Mesenchymal stem cell (in vitro differentiated cells and primary cell): ENCODE data around the gene MGAT4A.

Experiments
- DNase-seq: peaks from one replicate; pipeline ENCODE4 v3.0.0-alpha.2; 2013
- H2AFZ ChIP-seq: one replicate; pipeline ENCODE4 v1.6.1; 2013; ENCODE audit warnings: low read depth, mild to moderate bottlenecking, control low read depth, inconsistent platforms, low read length, moderate library complexity
- H2AK5ac ChIP-seq: 2 replicates; pipeline ENCODE4 v1.6.1; 2013; ENCODE audit warnings: low read length, moderate library complexity, mild to moderate bottlenecking, inconsistent platforms; ENCODE audit not compliant: severe bottlenecking
- H2BK120ac ChIP-seq: one replicate; pipeline ENCODE4 v1.6.1; 2013; ENCODE audit warnings: low read depth, mild to moderate bottlenecking, inconsistent platforms, low read length, moderate library complexity
- H2BK12ac ChIP-seq, 2 experiments: one replicate each; pipeline ENCODE4 v1.6.1; 2013; ENCODE audit warnings: inconsistent platforms in 2 of 2, low read length in 2 of 2, mild to moderate bottlenecking in 2 of 2, moderate library complexity in 2 of 2, control low read depth in 1 of 2
- H2BK15ac ChIP-seq: one replicate; pipeline ENCODE4 v1.6.1; 2013; ENCODE audit warnings: mild to moderate bottlenecking, low read depth, inconsistent platforms; ENCODE audit not compliant: poor library complexity, severe bottlenecking
- H2BK5ac ChIP-seq: 2 replicates; pipeline ENCODE4 v1.6.1; 2013; ENCODE audit warnings: low read depth, mild to moderate bottlenecking, low read length, control low read depth, inconsistent platforms; ENCODE audit not compliant: poor library complexity, severe bottlenecking
- H3K14ac ChIP-seq, 2 experiments: one replicate each; pipeline ENCODE4 v1.6.1; 2013; ENCODE audit warnings: inconsistent platforms in 2 of 2, low read length in 2 of 2, control low read depth in 1 of 2, mild to moderate bottlenecking in 1 of 2, moderate library complexity in 1 of 2
- H3K18ac ChIP-seq, 2 experiments: one replicate each; pipeline ENCODE4 v1.6.1; 2013; ENCODE audit warnings: inconsistent platforms in 2 of 2, low read length in 2 of 2, control low read depth in 1 of 2, low read depth in 1 of 2, mild to moderate bottlenecking in 1 of 2
- H3K23ac ChIP-seq, 2 experiments: one replicate each; pipeline ENCODE4 v1.6.1; 2013; ENCODE audit warnings: inconsistent platforms in 2 of 2, low read length in 2 of 2, mild to moderate bottlenecking in 2 of 2, moderate library complexity in 2 of 2, control low read depth in 1 of 2
- H3K27ac ChIP-seq: 2 replicates; pipeline ENCODE4 v1.5.1; 2013; ENCODE audit warnings: mild to moderate bottlenecking, moderate library complexity, low read length, control low read depth, inconsistent platforms; ENCODE audit not compliant: poor library complexity, severe bottlenecking
- H3K27me3 ChIP-seq, 2 experiments: 2 replicates each; pipeline versions ENCODE4 v1.6.1 to v1.7.0; 2013; ENCODE audit warnings: low read length in 2 of 2, mild to moderate bottlenecking in 2 of 2, moderate library complexity in 2 of 2, control low read depth in 1 of 2, inconsistent platforms in 1 of 2; ENCODE audit not compliant: control insufficient read depth in 1 of 2, insufficient read depth in 1 of 2
- H3K36me3 ChIP-seq, 2 experiments: 2 replicates each; pipeline versions ENCODE4 v1.6.1 to v1.7.0; 2013; ENCODE audit warnings: low read length in 2 of 2, control low read depth in 1 of 2, inconsistent platforms in 1 of 2, low read depth in 1 of 2, mild to moderate bottlenecking in 1 of 2; ENCODE audit not compliant: insufficient read depth in 2 of 2, control insufficient read depth in 1 of 2
- H3K4ac ChIP-seq, 2 experiments: one replicate each; pipeline ENCODE4 v1.6.1; 2013; ENCODE audit warnings: inconsistent platforms in 2 of 2, low read length in 2 of 2, mild to moderate bottlenecking in 2 of 2, moderate library complexity in 2 of 2, control low read depth in 1 of 2, low read depth in 1 of 2
- H3K4me1 ChIP-seq: 2 replicates; pipeline ENCODE4 v1.6.1; 2013; ENCODE audit warnings: low read depth, low read length, control low read depth; ENCODE audit not compliant: control insufficient read depth, insufficient read depth
- H3K4me2 ChIP-seq: 2 replicates; pipeline ENCODE4 v1.6.1; 2013; ENCODE audit warnings: low read length, mild to moderate bottlenecking, inconsistent platforms; ENCODE audit not compliant: poor library complexity, severe bottlenecking
- H3K4me3 ChIP-seq, 2 experiments: 2 replicates each; pipeline versions ENCODE4 v1.5.1 to v1.7.0; 2013; ENCODE audit warnings: low read length in 2 of 2, mild to moderate bottlenecking in 2 of 2, control low read depth in 1 of 2, low read depth in 1 of 2; ENCODE audit not compliant: insufficient read depth in 1 of 2
- H3K79me1 ChIP-seq: replicated peaks from 2 replicates; pipeline ENCODE4 v1.6.1; 2013; ENCODE audit warnings: mild to moderate bottlenecking, control low read depth, low read length, inconsistent platforms; ENCODE audit not compliant: poor library complexity, severe bottlenecking
- H3K9ac ChIP-seq: 2 replicates; pipeline ENCODE4 v1.7.0; 2013; ENCODE audit warnings: mild to moderate bottlenecking, low read length, moderate library complexity
- H3K9me3 ChIP-seq: 2 replicates; pipeline ENCODE4 v1.7.0; 2013; ENCODE audit warnings: mild to moderate bottlenecking, low read length; ENCODE audit not compliant: control insufficient read depth
- H4K8ac ChIP-seq: one replicate; pipeline ENCODE4 v1.6.1; 2013; ENCODE audit warnings: inconsistent platforms, mild to moderate bottlenecking, low read length, moderate library complexity
- H4K91ac ChIP-seq: one replicate; pipeline ENCODE4 v1.6.1; 2013; ENCODE audit warnings: mild to moderate bottlenecking, low read length, inconsistent platforms
- WGBS: methylation state at CpG from one replicate; pipeline ENCODE4 v1.1.7; 2013; ENCODE audit warnings: mixed read lengths; 5-methylcytosine and 5-hydroxymethylcytosine counted together

The MGAT4A gene

DNA sequence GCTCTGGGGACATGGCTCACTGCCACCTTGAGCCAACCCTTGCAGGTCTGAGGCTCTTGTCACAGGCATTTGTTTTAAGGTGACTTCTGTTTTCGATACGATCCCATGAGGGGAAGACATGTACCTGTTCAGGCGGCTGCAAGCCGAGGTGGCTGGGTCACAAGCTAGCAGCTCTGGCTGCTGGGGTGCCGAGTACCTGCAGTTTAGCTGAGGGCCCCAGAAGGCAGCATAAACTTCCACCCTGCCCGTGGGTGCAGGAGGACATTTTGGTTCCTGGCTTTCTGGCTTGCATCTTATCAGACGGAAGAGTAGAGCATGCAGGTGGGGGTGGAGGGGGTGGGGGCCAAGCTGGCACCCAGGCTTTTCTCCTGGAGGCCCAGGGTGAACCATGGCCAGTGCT lies 151.0 kb downstream of the MGAT4A start:
- Histone ChIP-seq H3K4me1 (no peaks in the 10 kb centered on the region), H3K4me3 (no peak overlapping the region), H2BK120ac (no peak overlapping the region), H3K4ac (no peak overlapping the region), H4K91ac (no peak overlapping the region), H3K27ac (no peak overlapping the region), H2AK5ac (no peak overlapping the region), H4K8ac (no peak overlapping the region), H2BK12ac (no peak overlapping the region), H3K23ac (no peak overlapping the region), H2AFZ (no peak overlapping the region), H3K36me3 (peaks cover 40 to 41% of the 10 kb centered on the region in 2 experiments), H3K9me3 (no peaks in the 10 kb centered on the region), H3K14ac (no peak overlapping the region), H3K9ac (no peak overlapping the region), H2BK15ac (no peak overlapping the region), H3K18ac (no peak overlapping the region), H3K79me1 (no peaks in the 10 kb centered on the region), H3K4me2 (no peak overlapping the region), H2BK5ac (no peak overlapping the region), H3K27me3 (no peaks in the 10 kb centered on the region)
- 98% methylated on average over 7 of the region's 7 CpGs for WGBS
- DNase-seq, result no peak

DNA sequence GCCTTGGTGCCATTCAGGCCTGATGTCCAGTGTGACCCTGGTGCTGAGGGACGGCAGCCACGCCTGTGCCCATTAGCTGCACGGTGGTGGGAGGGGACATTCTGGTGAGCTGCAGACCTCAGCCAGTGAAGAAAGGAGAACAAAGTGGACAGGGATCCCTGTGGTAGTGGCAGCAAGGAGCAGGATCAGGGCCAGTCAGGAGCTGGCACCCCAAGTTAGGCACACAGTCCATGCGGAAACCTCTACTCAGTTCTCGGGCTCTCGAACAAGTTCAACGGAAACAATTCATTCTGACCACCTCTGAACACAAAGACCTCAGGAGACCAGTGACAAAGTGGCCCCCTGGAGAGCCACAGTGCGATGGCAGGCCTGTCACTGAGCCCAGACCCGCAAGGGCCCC lies 152.7 kb downstream of the MGAT4A start:
- H3K79me1 ChIP-seq, result no peaks in the 10 kb centered on the region
- no peak overlapping the region for H2BK5ac ChIP-seq
- no peak overlapping the region for H2BK15ac ChIP-seq
- no peak overlapping the region for H2AFZ ChIP-seq
- H3K36me3 ChIP-seq, result peaks cover 38 to 44% of the 10 kb centered on the region in 2 experiments
- H4K8ac ChIP-seq, result no peak overlapping the region
- DNase-seq, result no peak
- H3K14ac ChIP-seq, result no peak overlapping the region
- H3K27ac ChIP-seq, result no peak overlapping the region
- peak overlapping the region in 1 of 2 experiments; percentile 1 for H3K4me3 ChIP-seq
- H3K9ac ChIP-seq, result no peak overlapping the region
- H3K4me1 ChIP-seq, result peaks cover 3% of the 10 kb centered on the region
- no peak overlapping the region for H4K91ac ChIP-seq
- H2BK120ac ChIP-seq, result no peak overlapping the region
- H3K18ac ChIP-seq, result no peak overlapping the region
- H3K27me3 ChIP-seq, result no peaks in the 10 kb centered on the region
- H2BK12ac ChIP-seq, result no peak overlapping the region
- no peaks in the 10 kb centered on the region for H3K9me3 ChIP-seq
- WGBS, result 95% methylated on average over 9 of the region's 9 CpGs
- no peak overlapping the region for H3K4ac ChIP-seq
- no peak overlapping the region for H2AK5ac ChIP-seq
- no peak overlapping the region for H3K23ac ChIP-seq
- no peak overlapping the region for H3K4me2 ChIP-seq

DNA sequence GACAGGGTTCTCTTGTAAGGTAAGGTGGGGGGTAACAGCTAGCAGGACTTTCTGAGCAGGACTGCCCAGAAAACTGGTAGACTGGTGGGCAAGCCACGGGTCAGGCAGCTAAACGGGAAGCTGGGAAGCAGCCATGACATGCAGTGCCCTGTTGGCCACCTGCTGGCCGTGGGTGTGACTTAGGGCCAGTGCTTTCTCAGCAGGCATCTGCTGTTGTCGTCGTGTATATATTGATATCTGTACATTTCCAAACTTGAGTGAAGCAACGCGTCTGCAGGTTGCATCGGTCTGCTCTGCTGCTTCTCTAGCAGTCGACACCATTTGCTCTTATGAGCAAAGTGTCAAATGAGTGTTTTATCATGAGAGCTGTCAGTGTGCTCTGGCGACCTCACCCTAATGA lies 153.6 kb downstream of the MGAT4A start:
- no peak overlapping the region for H3K27ac ChIP-seq
- no peaks in the 10 kb centered on the region for H3K9me3 ChIP-seq
- no peak overlapping the region for H4K8ac ChIP-seq
- no peaks in the 10 kb centered on the region for H3K79me1 ChIP-seq
- H2BK12ac ChIP-seq, result no peak overlapping the region
- no peak overlapping the region for H2AFZ ChIP-seq
- no peak overlapping the region for H3K14ac ChIP-seq
- 95% methylated on average over 10 of the region's 10 CpGs for WGBS
- H3K36me3 ChIP-seq, result peaks cover 40 to 52% of the 10 kb centered on the region in 2 experiments
- H2BK15ac ChIP-seq, result no peak overlapping the region
- no peak for DNase-seq
- H2AK5ac ChIP-seq, result no peak overlapping the region
- H3K9ac ChIP-seq, result no peak overlapping the region
- H3K4me2 ChIP-seq, result no peak overlapping the region
- H3K18ac ChIP-seq, result no peak overlapping the region
- H3K4me1 ChIP-seq, result peaks cover 3% of the 10 kb centered on the region
- no peak overlapping the region for H2BK120ac ChIP-seq
- H3K4ac ChIP-seq, result no peak overlapping the region
- H3K27me3 ChIP-seq, result no peaks in the 10 kb centered on the region
- H2BK5ac ChIP-seq, result no peak overlapping the region
- no peak overlapping the region for H4K91ac ChIP-seq
- no peak overlapping the region for H3K23ac ChIP-seq
- no peak overlapping the region for H3K4me3 ChIP-seq

DNA sequence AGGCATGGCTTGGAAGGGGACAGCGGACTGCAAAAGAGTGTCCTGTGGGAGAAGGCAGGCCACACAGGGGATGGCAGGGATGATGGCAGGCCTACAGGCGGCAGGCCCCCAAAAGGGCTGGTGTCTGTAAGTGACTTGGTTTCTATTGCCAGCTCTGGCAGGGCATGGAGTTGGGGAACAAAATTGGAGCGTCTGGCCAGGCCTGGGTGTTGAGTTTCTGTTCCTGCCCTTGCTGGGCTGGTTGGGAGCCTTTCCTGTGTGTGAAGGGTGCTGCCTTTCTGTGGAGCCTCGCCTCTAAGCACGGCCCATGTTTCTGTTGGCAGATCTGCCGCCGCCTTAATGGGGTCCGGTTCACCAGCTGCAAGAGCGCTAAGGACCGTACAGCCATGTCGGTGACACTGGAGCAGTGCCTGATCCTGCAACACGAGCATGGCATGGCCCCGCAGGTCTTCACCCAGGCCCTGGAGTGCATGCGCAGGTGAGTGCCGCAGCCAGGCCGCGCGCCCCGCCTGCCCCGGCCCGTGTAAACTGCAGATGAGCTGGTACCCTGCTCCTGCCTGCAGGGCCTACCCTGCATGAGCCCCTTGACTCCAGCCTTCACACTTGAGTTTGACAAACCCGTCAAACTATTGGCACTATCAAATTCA lies 154.1 kb downstream of the MGAT4A start:
- H3K18ac ChIP-seq, result no peak overlapping the region
- no peak overlapping the region for H2BK15ac ChIP-seq
- whole genome bisulfite sequencing, result 97% methylated on average over 22 of the region's 22 CpGs
- no peak overlapping the region for H3K27ac ChIP-seq
- no peak overlapping the region for H3K9ac ChIP-seq
- H2BK12ac ChIP-seq, result no peak overlapping the region
- no peak overlapping the region for H2BK120ac ChIP-seq
- H3K9me3 ChIP-seq, result no peaks in the 10 kb centered on the region
- peaks cover 37 to 53% of the 10 kb centered on the region in 2 experiments for H3K36me3 ChIP-seq
- no peak overlapping the region for H3K4ac ChIP-seq
- H3K23ac ChIP-seq, result no peak overlapping the region
- no peak for DNase-seq
- H4K91ac ChIP-seq, result no peak overlapping the region
- no peak overlapping the region for H2BK5ac ChIP-seq
- H2AK5ac ChIP-seq, result no peak overlapping the region
- no peak overlapping the region for H4K8ac ChIP-seq
- no peak overlapping the region for H3K14ac ChIP-seq
- H3K4me2 ChIP-seq, result no peak overlapping the region
- no peak overlapping the region for H2AFZ ChIP-seq
- H3K4me3 ChIP-seq, result no peak overlapping the region
- H3K79me1 ChIP-seq, result no peaks in the 10 kb centered on the region
- H3K4me1 ChIP-seq, result peaks cover 3% of the 10 kb centered on the region
- H3K27me3 ChIP-seq, result no peaks in the 10 kb centered on the region
